ENCODE results near the gene COX17.

Gene COX17

DNA sequence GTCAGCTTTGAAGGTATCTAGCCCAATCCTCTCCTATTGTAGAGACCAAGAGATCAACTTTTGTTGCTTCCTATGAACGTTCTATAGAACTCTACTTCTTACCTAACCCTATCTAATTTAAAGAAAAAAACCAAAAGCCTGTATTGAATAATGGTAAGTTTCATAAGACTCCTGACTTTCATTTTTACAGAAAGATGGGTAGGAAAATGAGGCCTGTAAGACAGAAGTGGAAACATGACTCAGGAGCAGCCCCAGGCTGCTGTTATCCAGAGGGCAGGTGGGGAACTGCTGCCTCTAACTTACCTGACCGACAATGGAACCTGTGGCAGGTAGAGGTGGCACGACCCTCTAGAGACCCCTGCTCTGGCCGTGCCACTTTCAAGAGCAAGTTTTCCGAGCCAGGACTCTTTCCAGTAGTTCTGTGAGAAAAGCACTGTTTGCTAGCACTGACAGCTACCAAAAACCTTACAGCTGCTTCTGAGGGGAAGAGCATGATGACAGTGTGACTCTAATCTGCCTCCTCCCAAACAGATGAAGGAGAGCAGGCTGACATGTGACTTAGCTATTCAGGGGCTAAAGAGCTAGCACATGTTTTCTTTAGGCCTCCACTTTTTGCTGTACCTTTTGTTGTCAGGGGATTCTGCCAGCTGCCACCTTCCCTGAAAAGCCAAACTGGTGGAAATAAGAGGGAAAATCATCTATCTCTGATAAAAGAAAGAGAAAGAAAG lies 34.3 kb downstream of the COX17 start:
- DNase-seq: peak; percentile 12

DNA sequence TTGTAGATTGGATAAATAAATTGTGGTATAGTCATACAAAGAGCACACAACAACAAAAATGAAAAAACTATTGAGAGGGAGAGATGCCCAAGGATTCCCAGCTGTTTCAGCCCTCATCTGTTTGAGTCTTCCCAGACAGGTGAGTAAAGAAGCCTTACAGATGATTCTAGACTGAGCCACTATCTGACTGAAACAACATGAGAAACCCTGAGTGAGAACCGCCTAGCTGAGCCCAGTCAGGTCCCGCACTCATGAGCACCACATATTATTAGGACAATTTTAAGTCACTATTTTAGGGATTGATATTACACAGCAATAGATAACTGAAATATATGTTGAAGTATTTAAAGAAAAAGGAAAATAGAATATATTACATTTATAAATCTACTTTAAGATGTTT lies 35.8 kb downstream of the COX17 start:
- no peak for DNase-seq

DNA sequence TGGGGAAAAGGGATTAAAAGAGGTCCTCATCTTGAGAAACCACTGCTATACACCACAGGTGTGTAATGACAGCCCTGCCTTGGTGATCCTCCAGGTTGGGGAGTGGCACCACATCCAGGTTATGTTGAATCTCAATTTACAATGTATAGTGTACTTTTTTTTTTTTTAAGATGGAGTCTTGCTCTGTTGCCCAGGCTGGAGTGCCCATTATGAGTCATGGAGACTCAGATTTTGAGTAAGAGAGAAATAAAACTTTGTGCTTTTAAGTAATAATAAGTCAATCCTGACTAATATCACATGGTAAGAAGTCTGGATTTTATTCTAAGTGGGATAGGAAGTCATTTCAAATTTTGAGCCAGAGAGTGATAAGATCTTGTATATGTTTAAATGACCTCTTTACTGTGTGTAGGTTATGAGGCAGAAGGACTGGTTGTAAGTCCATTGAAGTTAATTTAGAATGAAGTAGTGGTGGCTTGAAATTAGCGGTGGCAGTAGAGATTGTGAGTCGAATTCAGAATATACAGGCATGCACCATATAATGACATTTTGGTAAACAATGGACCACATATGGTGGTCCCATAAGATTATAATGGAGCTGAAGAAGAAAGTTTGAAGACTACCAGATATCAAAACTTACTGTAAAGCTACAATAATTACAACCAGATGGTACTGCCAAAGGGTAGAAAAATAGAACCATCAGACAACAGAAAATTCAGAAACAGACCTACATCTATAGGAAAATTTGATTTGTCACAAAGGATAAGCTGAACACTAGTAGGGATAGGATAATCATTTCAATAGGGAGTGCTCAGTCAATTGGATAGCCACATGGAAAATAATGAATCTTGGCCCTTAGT lies 37.5 kb downstream of the COX17 start:
- DNase-seq: peak; percentile 39

DNA sequence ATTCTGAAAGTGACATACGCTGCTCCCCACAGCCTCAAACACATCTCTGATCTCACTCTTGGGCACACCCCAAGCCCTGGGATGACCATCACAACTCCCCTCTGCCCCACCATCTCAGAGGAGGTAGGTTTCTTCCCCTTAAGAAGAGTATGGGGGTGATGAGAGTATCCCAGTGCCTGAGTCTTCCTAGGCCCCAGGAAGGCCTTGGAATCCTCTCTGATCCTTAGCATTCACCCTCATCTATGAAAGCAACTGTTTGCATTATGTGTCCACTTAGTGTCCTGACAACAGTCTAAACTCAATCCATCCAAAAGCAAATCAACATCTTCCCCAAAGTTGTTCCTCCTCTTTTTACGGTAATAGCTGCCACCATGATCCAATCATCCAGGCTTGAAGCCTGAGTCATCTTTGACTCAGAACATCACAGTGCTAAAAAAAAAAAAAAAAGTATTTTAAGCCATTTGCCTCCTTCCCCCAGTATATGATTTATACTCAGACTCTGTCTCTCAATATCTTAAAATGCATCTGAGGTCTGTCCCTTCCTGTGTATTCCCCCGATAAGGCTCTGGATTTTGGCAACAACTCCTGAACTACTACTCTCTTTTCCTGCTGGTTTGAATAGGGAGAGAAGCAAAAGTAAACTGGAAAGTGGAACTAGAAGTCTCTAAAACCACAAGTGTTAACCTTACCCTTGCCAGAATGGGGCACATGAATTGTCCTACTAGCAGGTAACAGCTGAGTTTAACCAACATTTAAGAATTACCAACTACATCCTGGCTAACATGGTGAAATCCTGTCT lies 39.3 kb downstream of the COX17 start:
- DNase-seq: no peak

DNA sequence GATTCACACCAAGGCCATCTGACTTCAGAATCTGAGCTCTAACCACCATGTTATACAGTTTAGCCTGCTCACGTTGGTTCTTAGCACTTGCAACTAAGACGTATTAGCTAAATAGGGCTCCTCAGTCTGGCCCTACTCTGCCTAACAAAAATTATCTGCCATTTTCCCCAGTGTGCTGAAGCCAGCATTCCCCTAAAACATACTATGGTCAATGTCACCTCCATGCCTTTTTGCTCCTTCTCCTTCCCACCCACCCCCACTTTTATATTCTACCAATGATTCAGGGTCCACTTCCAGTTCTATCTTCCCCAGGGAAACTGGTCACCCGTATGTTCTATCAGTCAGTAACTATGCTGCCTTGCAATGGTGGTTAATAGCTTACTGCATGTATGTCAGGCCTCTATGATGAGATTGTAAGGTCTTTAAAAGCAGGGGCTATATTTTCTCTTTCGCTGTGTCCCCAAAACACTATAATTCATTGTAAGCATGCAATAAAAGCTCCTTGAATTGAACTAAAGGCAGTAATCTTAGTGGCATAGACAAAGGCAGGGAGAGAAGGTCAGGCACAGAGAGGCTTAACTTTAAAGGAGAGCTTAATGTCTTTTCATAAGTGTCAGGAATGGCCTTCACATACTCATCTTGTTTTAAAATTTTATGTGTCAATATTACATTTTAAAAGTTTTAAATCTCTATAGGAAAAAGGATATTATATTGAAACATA lies 40.2 kb downstream of the COX17 start:
- DNase-seq: no peak

DNA sequence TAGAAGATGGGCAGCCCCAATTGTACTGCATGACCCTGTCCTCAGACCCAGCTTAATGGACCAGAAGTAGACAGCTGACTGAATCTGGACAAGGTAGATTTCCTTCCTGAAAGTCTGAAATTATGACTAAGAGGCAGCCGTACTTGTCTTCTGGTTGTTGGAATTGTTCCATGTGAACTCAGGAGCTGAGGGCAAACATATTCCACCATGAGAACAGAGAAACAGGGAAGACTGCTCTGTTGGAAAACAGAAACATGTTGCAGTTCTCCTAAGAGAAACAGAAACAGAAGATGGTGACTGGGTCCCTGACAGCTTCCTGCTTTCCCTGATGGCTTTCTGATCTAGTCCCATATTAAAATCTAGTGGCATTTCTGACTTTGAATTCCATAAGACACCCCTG lies 41.0 kb downstream of the COX17 start:
- no peak for DNase-seq

DNA sequence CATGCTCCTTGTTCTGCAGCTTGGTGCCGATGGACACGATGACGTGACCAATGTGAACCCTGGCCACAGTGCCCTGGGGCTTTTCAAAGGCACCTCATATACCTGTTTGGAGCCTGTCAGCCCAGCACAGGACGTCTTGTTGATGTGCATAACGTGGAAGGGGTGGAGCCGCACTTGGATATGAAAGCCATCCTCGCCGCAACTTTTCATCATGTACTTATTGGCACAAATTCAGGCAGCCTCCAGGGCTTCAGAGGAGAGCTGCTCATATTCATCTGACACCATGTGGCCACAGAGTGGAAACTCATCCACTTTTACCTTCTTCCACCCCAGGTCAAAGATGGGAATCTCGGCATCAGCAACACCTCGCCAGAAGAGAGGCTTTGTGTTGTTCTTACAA lies 41.5 kb downstream of the COX17 start:
- no peak for DNase-seq

DNA sequence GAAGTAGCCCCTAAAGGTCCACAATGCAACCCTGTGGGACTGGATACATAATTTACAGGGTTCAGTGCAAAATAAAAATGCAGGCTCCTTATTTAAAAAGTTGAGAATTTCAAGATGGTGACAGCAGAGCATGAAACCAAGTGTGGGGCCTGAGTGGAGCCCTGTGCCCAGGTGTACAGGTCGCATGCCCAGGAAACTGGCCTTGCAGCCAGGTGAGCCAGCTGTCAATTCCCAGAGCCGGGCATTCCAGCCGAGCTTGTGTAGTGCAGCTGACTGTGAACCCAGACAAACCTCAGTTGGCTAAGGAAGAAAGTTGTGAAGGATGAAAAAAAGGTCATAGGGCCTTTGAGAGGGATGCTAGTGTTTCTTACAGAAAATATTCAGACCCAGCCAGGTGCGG lies 44.4 kb downstream of the COX17 start:
- no peak for DNase-seq

DNA sequence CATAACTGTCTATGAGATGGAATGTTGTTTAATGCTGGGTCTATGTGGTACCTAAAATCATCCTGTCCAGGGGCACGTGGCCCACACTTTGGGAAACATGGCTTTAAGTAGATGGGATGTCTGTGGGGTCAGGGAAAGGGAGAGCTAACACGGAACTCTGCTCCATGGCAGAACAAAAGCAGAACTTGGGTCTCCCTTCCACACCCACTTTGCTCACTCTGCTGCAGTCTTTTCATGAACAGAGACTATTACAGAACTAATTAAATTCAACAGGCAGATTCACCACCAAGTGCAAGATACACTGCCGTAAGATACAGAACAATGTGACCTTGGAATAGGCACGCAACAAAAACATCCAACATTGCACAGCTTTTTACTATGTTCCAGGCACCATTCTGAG lies 45.0 kb downstream of the COX17 start:
- DNase-seq: no peak

DNA sequence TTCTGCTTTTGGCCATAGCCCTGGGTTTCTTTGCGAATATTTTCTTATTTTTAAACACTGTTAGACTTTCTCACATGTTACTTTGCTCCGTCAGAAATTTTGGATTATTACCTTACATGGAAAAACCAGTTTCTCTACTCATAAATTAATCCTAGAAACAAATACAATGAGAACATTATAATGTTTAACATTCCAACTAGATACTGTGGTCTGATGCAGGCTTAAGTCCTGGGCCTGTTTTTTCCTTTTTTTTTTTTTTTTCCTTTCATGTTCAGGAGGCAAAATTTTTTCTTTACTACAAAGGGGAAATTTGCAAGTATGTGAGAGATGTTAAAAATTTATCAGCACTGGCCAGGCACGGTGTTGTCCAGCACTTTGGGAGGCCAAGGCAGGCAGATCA lies 45.7 kb downstream of the COX17 start:
- no peak for DNase-seq

DNA sequence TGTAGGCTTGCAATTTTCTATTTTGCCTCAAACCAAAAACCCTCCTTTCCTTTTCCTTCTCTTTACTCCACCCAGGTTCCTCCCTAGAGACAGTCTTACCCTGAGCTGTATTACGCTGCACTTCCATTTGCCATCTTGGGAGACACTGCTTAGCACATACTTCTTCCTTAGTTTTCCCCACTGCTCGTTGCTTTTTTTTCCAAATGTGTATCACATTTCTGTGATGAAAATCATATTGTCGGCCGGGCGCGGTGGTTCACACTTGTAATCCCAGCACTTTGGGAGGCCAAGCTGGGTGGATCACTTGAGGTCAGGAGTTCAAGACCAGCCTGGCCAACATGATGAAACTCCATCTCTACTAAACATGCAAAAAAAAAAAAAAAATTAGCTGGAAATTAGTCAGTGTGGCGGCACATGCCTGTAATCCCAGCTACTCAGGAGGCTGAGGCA lies 46.3 kb downstream of the COX17 start:
- DNase-seq: no peak

DNA sequence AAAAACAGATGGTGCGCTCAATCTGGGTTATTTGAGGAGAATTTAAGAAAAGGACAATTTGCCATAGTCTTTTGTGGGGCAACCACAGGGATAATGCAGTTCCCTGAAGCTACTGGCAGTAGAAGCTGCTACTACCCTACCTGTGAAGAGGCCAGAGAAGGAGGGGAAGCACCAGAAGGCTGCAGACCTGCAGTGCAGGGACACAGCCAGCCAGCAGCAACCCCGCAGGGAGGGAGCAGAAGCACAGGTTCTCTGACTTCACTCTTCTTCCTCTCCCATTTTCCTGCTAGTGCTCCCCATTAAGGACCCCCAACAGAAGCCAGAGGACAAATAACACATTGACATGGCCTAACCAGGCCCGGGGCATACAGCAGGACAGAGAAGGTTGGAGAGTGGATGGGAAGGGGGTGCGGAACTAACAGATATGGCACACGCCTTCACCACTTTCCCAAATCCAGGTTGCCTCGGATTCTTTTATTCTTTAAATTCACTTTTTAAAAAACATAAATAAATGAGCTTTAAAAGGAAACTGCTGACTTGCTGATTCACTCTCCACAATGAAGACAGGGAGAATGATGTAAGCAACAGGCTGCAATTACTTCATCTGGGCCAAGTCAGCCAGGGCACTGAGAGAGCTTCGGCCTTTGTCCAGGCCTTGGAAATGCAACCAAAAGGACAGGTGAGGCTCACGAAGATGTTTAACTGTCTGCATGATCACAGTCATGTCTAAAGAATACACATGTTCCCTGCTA lies 46.9 kb downstream of the COX17 start:
- DNase-seq: no peak

DNA sequence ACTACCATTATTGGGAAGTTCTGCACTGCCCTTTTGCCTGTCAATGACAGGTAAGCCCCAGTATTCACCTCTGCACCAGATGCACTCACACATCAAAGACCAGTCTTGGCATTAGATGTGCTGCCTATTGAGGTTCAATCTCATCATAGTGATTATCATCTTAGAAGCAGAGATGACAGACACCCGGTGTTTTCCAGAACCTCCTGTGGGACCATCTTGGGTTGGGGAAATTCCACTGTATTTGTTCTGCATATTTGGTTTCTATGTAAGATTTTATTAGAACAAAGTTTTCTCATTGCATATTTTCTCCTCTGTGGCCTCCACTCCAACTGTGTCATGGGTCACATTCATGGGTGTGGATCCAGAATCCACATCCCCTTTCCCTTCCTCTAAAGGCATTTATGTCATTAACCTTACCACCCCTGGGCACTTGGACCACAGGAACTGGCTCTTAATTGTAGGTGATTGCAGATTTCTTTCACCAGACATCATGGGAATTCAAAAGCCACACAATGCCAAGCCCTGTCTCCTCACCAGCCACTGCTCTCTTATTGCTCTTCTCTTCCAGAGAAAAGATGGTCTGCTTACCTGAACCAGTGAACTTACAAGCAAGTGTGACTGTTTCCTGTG lies 48.3 kb downstream of the COX17 start:
- DNase-seq: no peak

DNA sequence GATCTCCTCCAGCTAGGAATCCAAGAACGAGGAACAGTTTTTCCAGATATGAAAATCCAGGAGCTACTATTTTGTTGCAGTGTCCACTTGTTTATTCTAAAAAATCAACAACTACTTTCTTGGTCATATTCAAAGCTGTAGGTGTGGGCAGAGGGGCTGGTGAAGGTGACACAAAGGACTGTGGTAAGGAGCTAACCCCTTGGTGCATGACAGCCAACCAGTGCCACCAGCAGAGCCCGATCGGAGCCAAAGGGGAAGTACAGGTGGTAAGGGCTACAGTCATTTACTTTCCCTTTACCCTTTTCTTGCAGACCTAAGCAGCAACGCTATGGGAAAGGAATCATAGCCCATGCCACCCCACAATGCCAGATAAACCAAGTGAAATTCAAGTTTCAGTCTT lies 48.8 kb downstream of the COX17 start:
- DNase-seq: peak; percentile 52

DNA sequence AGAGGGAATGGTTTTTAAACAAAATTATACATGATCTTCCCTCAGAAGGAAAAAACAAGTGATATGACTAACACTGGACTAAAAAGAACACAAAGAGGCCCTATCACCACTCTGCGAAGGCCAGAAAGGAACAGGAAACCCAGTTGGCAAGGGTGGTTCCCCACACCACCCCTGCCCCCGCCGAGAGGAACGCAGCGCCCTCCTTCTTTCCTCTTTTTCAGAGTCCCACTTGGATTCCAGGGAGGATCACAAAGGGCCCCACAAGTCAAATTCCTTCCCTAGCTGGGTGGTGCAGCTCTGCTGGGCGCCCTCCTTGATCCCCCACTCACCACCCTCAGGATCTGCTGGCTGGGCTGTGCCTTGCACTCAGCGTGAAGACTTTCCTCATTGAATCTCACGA lies 49.7 kb downstream of the COX17 start:
- DNase-seq: no peak

DNA sequence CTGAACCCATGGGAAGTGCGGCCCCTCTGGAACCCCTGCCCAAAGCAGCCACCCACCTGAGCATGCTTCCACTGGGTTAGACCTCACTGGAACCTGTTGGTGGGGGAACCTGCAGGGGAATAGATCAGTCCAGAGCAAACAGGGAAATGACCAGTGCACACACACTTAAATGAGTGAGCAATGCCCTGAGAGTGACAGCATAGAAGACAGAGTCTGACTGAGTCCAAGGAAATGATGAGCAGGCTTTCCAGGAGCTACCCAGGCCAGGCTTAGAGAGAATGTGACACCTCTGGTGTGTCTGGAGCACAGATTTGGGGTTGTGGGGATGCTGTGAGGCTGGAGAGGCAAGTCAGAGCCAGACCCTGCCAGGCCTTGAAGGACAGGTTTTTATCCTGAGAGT lies 51.0 kb downstream of the COX17 start:
- no peak for DNase-seq

DNA sequence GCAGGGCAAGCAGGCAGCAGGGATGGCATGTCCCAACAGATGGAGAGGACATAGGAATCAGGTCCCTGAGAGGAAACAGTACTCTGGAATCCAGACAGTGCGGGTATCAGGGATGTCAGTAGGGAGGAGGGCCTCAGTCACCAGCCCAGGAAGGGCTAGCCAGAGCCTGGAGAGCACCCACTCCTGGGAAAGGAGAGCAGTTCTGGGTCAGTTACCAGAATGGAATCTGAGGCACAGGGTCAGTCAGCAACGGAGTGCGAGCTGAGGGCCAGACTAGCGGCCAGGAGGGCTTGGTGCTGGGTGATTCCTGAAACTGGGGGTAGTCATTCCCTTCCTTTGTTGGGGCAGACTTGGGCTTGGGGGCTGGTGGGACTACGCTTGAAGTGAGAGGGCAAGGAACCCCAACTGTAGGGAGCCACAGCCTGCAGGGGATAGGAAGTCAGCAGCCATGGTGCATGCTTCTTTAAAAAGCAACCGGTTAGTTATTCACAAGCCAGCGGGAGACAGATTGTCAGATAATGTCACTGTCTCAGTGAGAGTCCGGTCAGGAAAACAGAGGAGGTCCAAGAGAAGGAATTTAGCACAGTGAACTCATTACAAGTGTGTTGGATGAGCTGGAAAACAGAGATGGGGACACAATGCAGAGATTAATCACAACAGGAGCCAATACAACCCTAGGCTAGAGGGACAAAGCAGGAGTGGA lies 51.6 kb downstream of the COX17 start:
- DNase-seq: no peak

DNA sequence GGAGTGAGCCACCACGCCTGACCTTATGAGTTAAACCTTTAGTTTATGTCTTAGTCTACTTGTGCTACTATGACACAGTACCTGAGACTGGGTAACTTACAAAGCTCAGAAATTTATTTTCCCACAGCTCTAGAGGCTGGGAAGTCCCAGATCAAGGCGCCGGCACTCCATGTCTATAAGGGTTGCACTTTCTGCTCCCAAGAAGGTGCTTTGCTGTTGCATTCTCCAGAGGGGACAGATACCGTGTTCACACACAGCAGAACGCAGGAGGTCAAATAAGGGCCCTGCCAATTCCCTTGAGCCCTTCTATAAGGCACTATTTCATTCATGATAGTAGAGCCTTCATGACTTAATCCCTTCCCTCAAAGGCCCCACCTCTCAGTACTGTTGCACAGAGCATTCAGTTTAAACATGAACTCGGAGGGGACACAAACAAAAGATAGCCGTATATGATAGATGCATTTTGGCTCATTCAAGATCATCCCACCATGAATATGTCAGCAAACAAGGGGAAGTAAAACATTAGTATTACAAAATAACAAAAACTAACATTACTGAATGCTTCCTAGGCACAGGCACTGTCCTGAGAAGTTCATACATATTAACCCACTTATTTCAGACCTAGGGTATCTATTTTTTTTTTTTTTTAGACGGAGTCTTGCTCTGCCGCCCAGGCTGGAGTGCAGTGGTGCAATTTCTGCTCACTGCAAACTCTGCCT lies 53.0 kb downstream of the COX17 start:
- no peak for DNase-seq

DNA sequence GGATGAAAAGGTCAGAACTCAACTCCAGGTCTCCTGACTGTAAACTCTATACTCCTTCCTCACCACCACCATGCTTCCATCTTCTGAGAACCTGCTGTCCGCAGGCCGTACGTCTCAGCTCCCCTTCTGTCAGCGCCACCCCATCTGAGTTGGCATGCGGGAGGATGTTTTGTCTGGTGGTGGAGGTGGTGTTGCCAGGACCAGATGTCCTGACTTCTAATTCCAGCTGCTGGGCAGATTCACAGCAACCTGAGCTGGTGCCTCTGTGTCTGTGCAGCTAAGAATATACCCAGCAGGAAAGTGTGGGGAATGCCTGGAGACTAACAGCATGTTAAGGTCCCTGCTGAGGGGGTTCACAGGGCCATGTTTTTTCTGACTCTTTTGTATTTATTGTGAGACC lies 56.3 kb downstream of the COX17 start:
- DNase-seq: no peak
